Measurements from ENCODE around the gene ANAPC5. TPM values are rescaled to one million over a fixed set of nuclear protein-coding genes. Genes with fewer than 3 reads are reported as not detected.
"Not testable (repeated sequence)": the region's sequence is repeated elsewhere in the genome, so short reads cannot be mapped to it uniquely, and the experiment has no call there.

ANAPC5 gene
- total RNA-seq, 4 donors from 2014 or later = 54.4 to 116 (median 88.8) TPM

- Histone ChIP-seq H3K27me3 (peaks cover 0 to 3% (median 0%) of the 10 kb centered on the region in 4 donors), H3K4me3 (no peak overlapping the region), H3K9me3 (no peaks in the 10 kb centered on the region), H3K27ac (no peak overlapping the region), H3K4me1 (no peaks in the 10 kb centered on the region), H3K36me3 (no peaks in the 10 kb centered on the region)
- DNase-seq = no peak
- TF ChIP-seq CTCF (IDR thresholded peaks at IDR 0.05) = no peak
- no peak for TF ChIP-seq POLR2A (IDR thresholded peaks at IDR 0.05)
- WGBS, 2 donors = 88 to 93% methylated on average over 7 to 8 of the region's 9 CpGs
- intact Hi-C loops (cut with DNase I) = no loop called here
Observed at GRCh38 chr12:121383601-121384021, 31.4 kb upstream of the ANAPC5 start.

DNA sequence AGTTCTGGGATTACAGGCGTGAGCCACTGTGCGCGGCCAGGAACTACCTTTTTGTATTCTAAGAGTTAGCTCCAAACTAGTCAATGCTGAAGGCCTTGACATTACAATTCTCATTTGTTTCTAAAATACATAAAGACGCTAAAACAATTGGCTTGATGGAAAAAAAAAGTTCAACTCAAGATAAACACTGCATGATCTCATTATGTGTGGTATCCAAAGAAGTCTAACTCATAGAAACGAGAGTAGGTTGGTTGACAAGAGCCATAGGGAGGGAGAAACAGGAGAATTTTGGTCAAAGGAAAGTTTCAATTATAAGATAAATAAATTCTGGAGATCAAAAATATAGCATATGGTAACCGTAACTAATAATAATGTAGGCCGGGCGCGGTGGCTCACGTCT lies 27.7 kb upstream of the ANAPC5 start:
- WGBS, 2 donors = 79 to 86% methylated on average over 10 of the region's 10 CpGs
- DNase-seq = no peak
- Histone ChIP-seq H3K36me3 (no peaks in the 10 kb centered on the region), H3K9me3 (no peaks in the 10 kb centered on the region), H3K4me1 (no peaks in the 10 kb centered on the region), H3K27me3 (peaks cover 0 to 3% (median 0%) of the 10 kb centered on the region in 4 donors), H3K4me3 (no peak overlapping the region), H3K27ac (no peak overlapping the region)
- intact Hi-C loops (cut with DNase I) = no loop called here
- TF ChIP-seq POLR2A (IDR thresholded peaks at IDR 0.05) (no peak), CTCF (IDR thresholded peaks at IDR 0.05) (no peak)

GRCh38 chr12:121378736-121379135 lies 26.5 kb upstream of the ANAPC5 start:
- H3K9me3 ChIP-seq = no peaks in the 10 kb centered on the region
- WGBS, 2 donors = 61 to 78% methylated on average over 5 of the region's 5 CpGs
- TF ChIP-seq POLR2A (IDR thresholded peaks at IDR 0.05) (no peak), CTCF (IDR thresholded peaks at IDR 0.05) (no peak)
- H3K36me3 ChIP-seq = no peaks in the 10 kb centered on the region
- no peak for DNase-seq
- no peak overlapping the region for H3K4me3 ChIP-seq
- intact Hi-C loops (cut with DNase I) = no loop called here
- no peak overlapping the region for H3K27ac ChIP-seq
- H3K4me1 ChIP-seq = no peaks in the 10 kb centered on the region
- H3K27me3 ChIP-seq = peaks cover 0 to 3% (median 0%) of the 10 kb centered on the region in 4 donors

DNA sequence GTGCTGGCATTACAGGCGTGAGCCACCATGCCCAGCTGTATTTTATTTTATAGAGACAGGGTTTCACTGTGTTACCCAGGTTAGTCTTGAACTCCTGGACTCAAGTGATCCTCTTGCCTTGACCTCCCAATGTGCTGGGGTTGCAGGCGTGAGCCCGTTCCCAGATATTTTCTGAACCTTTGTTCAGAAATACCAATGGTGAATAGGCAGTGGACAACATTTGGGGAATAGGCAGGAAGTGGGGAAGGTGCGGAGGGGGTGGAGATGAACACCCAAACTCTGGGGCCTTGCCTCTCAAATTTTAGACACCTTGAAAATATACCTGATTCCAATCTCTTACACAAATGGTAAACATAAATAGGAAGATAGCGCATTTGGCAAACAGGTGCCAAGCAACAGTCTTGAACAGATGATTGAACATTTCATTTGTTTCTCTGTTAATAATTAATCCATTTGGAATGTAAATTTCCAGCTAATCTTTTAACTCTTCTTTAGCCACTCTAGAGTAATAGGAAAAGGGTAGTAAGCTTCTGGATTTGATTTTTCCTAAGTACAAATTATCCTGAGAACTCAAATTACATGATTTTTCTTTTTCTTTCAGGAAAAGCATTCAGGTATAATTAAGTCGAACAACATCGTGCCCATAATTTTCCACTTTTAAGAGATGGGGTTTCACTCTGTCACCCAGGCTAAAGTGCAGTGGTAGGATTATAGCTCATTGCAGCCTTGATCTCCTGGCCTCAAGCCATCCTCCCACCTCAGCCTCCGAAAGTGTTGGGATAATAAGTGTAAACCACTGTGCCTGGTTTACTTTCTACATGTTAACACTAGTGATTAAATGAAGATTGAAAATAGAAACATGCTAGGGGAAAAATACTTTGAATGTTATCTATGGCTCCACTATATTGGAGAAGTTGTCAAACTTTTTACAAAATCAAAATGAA lies 24.8 kb upstream of the ANAPC5 start:
- Histone ChIP-seq H3K36me3 (no peaks in the 10 kb centered on the region), H3K27me3 (no peaks in the 10 kb centered on the region), H3K4me3 (no peak overlapping the region), H3K4me1 (no peaks in the 10 kb centered on the region), H3K9me3 (no peaks in the 10 kb centered on the region), H3K27ac (no peak overlapping the region)
- TF ChIP-seq POLR2A (IDR thresholded peaks at IDR 0.05) = no peak
- no peak for TF ChIP-seq CTCF (IDR thresholded peaks at IDR 0.05)
- 84% methylated on average over 6 of the region's 8 CpGs for WGBS, 2 donors
- intact Hi-C loops (cut with DNase I) = no loop called here
- no peak for DNase-seq

DNA sequence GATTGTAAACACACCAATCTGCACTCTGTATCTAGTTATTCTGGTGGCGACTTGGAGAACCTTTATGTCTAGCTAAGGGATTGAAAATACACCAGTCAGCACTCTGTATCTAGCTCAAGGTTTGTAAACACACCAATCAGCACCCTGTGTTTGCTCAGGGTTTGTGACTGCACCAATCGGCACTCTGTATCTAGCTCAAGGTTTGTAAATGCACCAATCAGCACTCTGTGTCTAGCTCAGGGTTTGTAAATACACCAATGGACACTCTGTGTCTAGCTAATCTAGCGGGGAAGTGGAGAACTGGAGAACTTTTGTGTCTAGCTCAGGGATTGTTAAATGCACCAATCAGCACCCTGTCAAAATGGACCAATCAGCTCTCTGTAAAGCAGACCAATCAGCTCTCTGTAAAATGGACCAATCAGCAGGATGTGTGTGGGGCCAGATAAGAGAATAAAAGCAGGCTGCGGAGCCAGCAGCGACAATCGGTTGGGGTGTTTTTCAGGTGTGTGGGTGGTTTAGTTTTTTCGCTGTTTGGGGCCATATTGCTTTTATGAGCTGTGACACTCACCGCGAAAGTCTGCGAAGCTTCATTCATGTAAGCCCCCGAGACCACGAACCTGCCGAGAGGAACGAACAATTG lies 22.9 kb upstream of the ANAPC5 start:
- H3K9me3 ChIP-seq; intact Hi-C loops (cut with DNase I); DNase-seq; H3K4me1 ChIP-seq; H3K27me3 ChIP-seq; H3K4me3 ChIP-seq; H3K36me3 ChIP-seq; H3K27ac ChIP-seq: not testable (repeated sequence)
- WGBS, 2 donors = 92 to 95% methylated on average over 6 to 12 of the region's 14 CpGs

- H3K27me3 ChIP-seq; H3K36me3 ChIP-seq; H3K4me3 ChIP-seq; intact Hi-C loops (cut with DNase I); DNase-seq; H3K4me1 ChIP-seq; H3K27ac ChIP-seq; H3K9me3 ChIP-seq: not testable (repeated sequence)
- WGBS, 2 donors = no CpG with 5 or more reads among the region's 23 CpGs
Observed at GRCh38 chr12:121374336-121374735, 22.1 kb upstream of the ANAPC5 start.

All from esophagus squamous epithelium (tissue), 5 donors.